Brain pericyte (primary cell): Measurements from ENCODE around the gene PRKAA2.
"Not testable (repeated sequence)": the region's sequence is repeated elsewhere in the genome, so short reads cannot be mapped to it uniquely, and the experiment has no call there.

Experiments used
- DNase-seq: peaks from one replicate; pipeline ENCODE4 v3.0.0-alpha.2; 2012; ENCODE audit warnings: low read depth, low spot score

Gene PRKAA2

GRCh38 chr1:56644919-56645676 is at the start of gene PRKAA2:
Gene PRKAA2, plus strand, starts transcription at chr1:56645314. Its CDS starts 74 bp downstream, at chr1:56645388.
- DNase-seq: no peak

DNA sequence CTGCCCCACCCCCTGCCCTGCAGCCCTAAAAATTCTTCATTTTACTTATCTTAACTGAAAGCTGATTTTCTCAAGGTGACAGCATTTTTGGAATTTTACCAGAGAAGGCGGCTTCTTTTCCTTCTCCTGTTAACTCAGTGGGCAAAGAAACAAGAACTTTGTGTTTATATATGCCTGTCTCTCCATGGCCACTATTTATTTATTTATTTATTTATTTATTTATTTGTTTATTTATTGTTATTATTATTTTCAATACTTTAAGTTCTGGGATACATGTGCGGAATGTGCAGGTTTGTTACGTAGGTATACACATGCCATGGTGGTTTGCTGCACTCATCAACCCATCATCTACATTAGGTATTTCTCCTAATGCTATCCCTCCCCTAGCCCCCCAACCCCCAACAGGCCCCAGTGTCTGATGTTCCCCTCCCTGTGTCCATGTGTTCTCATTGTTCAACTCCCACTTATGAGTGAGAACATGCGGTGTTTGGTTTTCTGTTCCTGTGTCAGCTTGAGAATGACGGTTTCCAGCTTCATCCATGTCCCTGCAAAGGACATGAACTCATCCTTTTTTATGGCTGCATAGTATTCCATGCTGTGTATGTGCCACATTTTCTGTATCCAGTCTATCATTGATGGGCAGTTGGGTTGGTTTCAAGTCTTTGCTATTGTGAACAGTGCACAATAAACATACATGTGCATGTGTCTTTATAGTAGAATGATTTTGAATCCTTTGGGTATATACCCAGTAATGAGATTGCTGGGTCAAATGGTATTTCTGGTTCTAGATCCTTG is 49.5 kb upstream of the PRKAA2 start:
- not testable (repeated sequence) for DNase-seq

- not testable (repeated sequence) for DNase-seq
These were observed 35.0 kb upstream of the PRKAA2 start for GRCh38 chr1:56610097-56610496.

- not testable (repeated sequence) for DNase-seq
These were observed 34.3 kb upstream of the PRKAA2 start for GRCh38 chr1:56610770-56611169.

- no peak for DNase-seq
These were observed 28.0 kb upstream of the PRKAA2 start for GRCh38 chr1:56617141-56617540.

- no peak for DNase-seq
These were observed 19.2 kb upstream of the PRKAA2 start for GRCh38 chr1:56625819-56626440.

GRCh38 chr1:56626546-56626945 is 18.6 kb upstream of the PRKAA2 start:
- DNase-seq: no peak

- DNase-seq: no peak
These were observed 18.0 kb upstream of the PRKAA2 start for GRCh38 chr1:56627019-56627635.

GRCh38 chr1:56627636-56628039 is 17.5 kb upstream of the PRKAA2 start:
- peak; percentile 89 for DNase-seq

GRCh38 chr1:56630786-56631185 is 14.3 kb upstream of the PRKAA2 start:
- no peak for DNase-seq

- DNase-seq: no peak
These were observed 13.2 kb upstream of the PRKAA2 start for GRCh38 chr1:56631901-56632300.

DNA sequence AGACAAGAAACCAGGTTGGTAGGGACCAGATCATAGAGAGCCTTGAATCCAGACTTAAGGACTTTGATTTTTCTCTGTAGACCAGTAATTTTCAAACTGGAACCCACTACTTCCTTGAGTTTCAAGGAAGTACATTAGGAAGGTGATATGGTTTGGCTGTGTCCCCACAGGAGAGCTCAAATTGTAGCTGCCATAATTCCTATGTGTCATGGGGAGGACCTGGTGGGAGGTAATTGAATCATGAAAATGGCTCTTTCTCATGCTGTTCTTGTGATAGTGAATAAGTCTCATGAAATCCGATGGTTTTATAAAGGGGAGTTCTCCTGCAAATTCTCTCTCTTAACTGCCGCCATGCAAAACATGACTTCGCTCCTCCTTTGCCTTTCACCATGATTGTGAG is 10.1 kb upstream of the PRKAA2 start:
- no peak for DNase-seq

DNA sequence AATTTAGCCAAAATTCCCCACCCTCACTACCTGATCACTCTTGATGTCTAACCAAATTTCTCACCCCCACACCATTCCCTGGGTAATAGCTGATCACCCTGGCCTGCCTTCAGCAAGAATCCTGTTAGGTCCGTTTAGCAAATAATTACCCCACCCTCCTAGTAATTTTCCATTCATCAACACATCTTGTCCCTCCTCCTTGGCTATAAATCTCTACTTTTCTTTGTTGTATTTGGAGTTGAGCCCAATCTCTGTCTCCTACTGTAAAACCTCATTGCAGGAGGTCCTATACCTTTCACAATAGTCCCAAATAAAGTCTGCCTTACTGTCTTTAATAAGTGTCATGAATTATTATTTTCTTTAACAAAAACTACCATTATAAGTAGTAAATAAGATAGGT is 6.9 kb upstream of the PRKAA2 start:
- DNase-seq: no peak

GRCh38 chr1:56639211-56639610 is 5.9 kb upstream of the PRKAA2 start:
- no peak for DNase-seq

DNA sequence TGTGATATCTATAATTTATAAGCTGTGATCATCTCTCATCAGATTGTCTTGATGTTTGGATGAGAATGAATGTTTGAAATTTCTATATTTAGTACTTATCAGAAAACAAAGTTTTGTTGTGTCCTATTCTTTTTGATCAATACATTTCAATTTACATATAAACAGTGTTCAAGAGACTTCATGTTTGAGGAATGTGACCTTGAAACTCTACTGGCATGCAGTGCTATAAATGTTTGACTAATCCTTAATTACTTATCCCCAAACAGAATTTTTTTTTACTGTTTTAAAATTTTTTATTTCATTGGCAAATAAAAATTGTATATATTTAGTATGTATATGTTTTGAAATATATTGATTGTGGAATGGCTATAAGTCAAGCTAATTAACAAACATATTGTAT is 1.5 kb upstream of the PRKAA2 start:
- no peak for DNase-seq

- no peak for DNase-seq
These were observed 823 bp upstream of the PRKAA2 start for GRCh38 chr1:56644064-56644918.

DNA sequence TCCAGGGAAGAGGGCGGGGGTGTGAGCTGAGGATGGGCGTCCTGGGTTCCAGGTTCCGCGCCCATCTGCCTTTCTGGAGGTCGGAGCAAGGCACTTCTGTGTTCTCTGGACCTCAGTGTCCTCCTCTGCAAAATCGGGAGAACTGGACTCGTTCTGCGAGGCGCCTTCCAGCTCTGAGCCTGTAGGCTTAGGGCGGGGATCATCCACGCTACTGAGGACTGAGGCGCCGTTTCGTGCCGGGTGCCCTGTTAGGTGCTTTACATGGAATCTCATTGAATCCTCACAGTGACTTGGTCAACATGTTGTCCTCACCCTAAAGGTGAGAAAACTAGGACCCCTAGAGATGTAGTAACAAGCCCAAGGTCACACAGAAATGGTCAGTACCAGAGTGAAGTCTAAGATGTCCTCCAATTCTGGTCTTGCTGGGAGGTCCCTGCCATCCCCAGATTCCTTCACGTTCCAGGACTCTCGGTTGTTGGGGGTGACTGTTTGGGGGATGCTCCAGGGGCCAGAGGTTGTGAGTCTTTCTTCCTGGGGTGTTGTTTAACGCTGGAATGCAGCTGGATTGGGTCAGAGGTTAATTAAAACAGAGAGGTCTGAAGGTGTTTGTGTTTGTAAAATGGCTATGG is 677 bp downstream of the PRKAA2 start:
- DNase-seq: no peak

DNA sequence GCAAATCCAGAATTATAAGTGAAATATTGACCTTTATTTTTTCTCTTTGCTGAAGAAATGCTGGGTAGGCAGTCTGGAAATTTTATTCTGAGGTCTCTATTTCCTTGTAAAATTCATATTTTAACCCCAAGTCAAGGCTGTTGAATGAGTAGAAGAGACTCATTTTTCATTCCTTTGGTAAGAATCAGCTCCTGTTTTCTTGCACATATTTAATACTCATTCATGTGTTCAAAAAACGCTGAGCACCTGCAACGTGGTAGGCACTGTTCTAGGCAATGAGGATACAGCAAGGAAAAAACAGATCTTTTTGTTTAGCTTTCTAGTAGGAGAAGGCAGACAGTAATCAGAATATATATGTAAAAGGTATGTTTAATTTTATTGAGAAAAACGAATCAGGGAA is 1.5 kb downstream of the PRKAA2 start:
- DNase-seq: no peak

DNA sequence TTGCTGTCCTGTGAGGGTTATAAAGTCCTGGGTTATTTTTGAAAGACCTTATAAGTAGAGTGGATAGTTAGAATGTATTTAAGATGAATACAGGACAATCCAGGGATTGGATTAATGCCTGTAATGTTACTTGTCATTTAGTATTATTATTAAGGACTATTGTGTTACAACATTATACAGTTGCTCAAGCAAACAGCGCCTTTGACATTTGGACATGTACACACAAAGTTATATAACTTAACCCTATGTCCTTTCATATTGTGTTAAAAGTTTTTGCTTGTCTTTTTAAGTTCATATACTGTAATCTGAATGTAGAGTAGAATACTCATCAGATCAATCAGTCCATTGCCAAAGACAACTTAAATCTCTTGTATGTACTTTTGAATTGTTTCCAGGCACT is 2.0 kb downstream of the PRKAA2 start:
- DNase-seq: no peak

DNA sequence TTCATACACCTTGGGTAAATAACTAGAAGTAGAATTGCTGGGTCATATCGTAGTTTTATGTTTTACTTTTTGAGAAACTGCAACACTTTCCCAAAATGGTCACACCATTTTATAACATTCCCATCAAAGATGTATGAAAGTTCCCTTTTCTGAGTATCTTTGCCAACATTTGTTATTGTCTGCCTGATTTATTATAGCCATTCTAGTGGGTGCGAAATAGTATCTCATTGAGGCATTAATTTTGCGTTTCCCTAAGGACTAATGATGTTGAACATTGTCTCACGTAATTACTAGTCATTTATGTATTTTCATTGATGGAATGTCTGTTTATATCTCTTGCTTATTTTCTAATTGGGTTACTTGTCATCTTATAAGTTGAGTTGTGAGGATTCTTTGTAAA is 3.4 kb downstream of the PRKAA2 start:
- DNase-seq: no peak
